RWPE1 (cell line): ENCODE data around the gene PRSS2.
"Not testable (repeated sequence)": the region's sequence is repeated elsewhere in the genome, so short reads cannot be mapped to it uniquely, and the experiment has no call there.

ENCODE experiments used
- CTCF ChIA-PET: fragments of 350-600 bp; sonication (Branson Sonifier 250); formaldehyde crosslinking; extraction: SDS; loops from one replicate; lab custom pipeline; 2021; lab: Yijun Ruan, JAX
- POLR2A ChIA-PET: fragments of 400-600 bp; formaldehyde crosslinking; extraction: SDS; loops from one replicate; lab custom pipeline; 2020; ENCODE audit warnings: antibody characterized with exemption; ENCODE audit not compliant: low non-redundant PET; lab: Yijun Ruan, JAX
- DNase-seq: peaks from one replicate; pipeline ENCODE4 v3.0.0; 2012; ENCODE audit warnings: low spot score
- H3K27ac ChIP-seq: fragments of 450-650 bp; 2 replicates; pipeline ENCODE4 v1.5.1; 2017
- TF ChIP-seq, protein P1 (sequence below): fragments of 450-650 bp; conservative IDR thresholded peaks from 2 replicates; pipeline ENCODE4 v1.5.1; 2017; ENCODE audit warnings: low read depth, mild to moderate bottlenecking

PRSS2 gene

DNA sequence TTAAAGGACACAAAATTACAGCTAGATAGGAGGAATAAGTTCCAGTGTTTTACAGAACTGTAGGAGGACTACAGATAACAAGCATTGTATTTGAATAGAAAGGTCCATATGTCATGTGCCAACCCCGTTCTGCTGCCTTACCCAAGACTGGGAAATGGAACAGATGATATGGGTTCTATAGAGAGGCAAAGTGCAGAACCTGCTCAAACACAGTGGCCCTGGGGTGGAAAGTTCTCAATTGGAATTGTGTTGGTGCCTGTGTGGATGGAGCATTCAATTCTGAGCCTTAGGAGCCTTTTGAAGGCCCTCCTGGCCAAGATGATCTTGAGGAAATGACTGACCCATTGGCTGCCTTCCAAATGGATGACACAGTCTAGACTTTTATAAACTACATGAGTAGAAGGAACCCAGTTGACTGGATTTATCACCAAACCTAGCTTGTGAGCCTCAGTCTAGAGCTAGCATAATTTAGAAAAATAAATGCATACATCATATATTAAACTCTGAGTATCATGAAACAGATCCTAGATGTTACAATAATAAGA, 25.6 kb upstream of the PRSS2 start:
- CTCF ChIA-PET = no interaction called here
- DNase-seq = no peak
- POLR2A ChIA-PET = no interaction called here
- TF ChIP-seq, protein P1, sequence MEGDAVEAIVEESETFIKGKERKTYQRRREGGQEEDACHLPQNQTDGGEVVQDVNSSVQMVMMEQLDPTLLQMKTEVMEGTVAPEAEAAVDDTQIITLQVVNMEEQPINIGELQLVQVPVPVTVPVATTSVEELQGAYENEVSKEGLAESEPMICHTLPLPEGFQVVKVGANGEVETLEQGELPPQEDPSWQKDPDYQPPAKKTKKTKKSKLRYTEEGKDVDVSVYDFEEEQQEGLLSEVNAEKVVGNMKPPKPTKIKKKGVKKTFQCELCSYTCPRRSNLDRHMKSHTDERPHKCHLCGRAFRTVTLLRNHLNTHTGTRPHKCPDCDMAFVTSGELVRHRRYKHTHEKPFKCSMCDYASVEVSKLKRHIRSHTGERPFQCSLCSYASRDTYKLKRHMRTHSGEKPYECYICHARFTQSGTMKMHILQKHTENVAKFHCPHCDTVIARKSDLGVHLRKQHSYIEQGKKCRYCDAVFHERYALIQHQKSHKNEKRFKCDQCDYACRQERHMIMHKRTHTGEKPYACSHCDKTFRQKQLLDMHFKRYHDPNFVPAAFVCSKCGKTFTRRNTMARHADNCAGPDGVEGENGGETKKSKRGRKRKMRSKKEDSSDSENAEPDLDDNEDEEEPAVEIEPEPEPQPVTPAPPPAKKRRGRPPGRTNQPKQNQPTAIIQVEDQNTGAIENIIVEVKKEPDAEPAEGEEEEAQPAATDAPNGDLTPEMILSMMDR = no peak
- no peak overlapping the region for H3K27ac ChIP-seq

GRCh38 chr7:142745745-142746144, 25.0 kb upstream of the PRSS2 start:
- no peak overlapping the region for H3K27ac ChIP-seq
- CTCF ChIA-PET = no interaction called here
- POLR2A ChIA-PET = no interaction called here
- TF ChIP-seq, protein P1 = no peak
- DNase-seq = no peak

DNA sequence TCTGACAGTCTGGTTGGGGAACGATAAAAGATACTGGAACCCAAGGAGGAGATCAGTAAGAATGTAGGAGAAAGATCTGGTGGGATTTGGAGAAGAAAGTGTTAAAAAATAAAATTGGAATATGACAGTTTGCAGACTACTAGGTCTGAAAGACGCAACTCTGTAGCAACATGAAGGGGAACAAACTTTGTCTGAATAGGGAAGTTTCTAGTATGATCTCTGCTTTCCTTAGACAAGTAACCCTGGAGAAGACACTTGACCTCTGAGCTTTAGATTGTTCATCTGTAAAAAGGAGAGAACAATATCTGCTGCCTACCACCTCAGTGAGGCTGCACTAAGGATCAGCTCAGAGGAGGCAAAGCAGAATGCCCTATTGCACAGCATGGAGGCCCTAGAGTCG, 24.5 kb upstream of the PRSS2 start:
- POLR2A ChIA-PET = no interaction called here

DNA sequence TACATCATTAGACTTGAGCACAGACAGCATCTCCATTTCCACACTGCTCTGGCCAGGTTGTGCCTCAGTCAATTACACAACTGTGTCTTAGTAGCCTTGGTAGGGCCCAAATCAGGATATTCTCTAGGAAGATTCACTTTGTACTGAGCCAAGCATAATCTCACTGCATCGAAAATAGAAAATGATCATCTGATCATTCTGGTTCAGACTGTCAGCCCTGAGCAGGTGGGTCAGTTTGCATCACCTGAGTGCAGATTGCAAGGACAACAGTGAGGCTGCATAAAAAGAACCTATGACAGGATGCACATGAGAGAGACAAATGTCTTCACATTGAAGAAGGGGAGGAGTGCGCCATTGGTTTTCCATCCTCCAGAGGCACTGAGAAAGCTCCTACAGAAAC, 22.4 kb upstream of the PRSS2 start:
- POLR2A ChIA-PET, DNase-seq, H3K27ac ChIP-seq: not testable (repeated sequence)
- CTCF ChIA-PET = interaction anchor here (0.6 kb wide), 1 partner anchor 48 kb away, joined by 3 read pairs; no protein-coding TSS in a partner anchor

More for the DNA sequence above, 24.5 kb upstream of the PRSS2 start:
- no peak for DNase-seq
- H3K27ac ChIP-seq = no peak overlapping the region
- TF ChIP-seq, protein P1 = no peak
- CTCF ChIA-PET = no interaction called here

- DNase-seq = no peak
- no peak within 1 kb of the TSS for H3K27ac ChIP-seq
- ChIA-PET POLR2A (no interaction called here), CTCF (interaction anchor here (0.6 kb wide), 1 partner anchor 218 kb away, joined by 3 read pairs; no protein-coding TSS in a partner anchor)
- TF ChIP-seq, protein P1 = no peak
Measured at GRCh38 chr7:142749218-142749993, 21.4 kb upstream of the PRSS2 start, which contains the start of gene PRSS1. Gene PRSS1, plus strand, starts transcription at chr7:142749472. Its CDS starts 13 bp downstream, at chr7:142749485.

- ChIA-PET CTCF (no interaction called here), POLR2A (no interaction called here)
- DNase-seq = no peak
- no peak overlapping the region for H3K27ac ChIP-seq
- TF ChIP-seq, protein P1 = no peak
Measured at GRCh38 chr7:142750321-142750938, 20.3 kb upstream of the PRSS2 start.

- H3K27ac ChIP-seq, POLR2A ChIA-PET, DNase-seq, CTCF ChIA-PET: not testable (repeated sequence)
Measured at GRCh38 chr7:142751526-142752175, 19.1 kb upstream of the PRSS2 start.
